HG02870 (cell line): ENCODE measurements around the gene TEX19.
"Not testable (repeated sequence)": the region's sequence is repeated elsewhere in the genome, so short reads cannot be mapped to it uniquely, and the experiment has no call there.

Source experiments
- ATAC-seq: cut with Tn5 transposase; IDR thresholded peaks from one replicate; pipeline ENCODE4 v1.9.1; 2021; ENCODE audit warnings: mild to moderate bottlenecking, moderate library complexity; ENCODE audit not compliant: unreplicated experiment

Gene TEX19

DNA sequence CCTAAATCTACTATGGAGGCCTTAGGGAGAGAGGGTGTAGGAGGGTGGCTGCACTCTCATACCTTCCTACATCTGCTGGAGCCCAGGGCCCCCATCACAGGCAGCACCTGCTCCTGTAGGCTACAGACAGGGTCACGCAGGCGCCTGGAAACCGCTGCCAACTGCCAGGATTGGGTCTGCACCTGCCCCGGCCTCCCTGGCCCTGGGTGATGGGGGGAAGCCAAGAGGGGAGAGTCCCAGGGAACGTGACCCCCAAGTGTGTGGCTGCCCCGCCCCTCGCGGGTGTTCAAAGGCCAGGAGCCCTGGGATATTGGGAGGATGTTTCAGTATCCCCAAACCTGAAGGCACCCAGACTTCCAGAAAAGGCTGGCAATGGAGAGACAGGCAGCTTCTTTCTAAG lies 5.6 kb upstream of the TEX19 start:
- no peak for ATAC-seq

DNA sequence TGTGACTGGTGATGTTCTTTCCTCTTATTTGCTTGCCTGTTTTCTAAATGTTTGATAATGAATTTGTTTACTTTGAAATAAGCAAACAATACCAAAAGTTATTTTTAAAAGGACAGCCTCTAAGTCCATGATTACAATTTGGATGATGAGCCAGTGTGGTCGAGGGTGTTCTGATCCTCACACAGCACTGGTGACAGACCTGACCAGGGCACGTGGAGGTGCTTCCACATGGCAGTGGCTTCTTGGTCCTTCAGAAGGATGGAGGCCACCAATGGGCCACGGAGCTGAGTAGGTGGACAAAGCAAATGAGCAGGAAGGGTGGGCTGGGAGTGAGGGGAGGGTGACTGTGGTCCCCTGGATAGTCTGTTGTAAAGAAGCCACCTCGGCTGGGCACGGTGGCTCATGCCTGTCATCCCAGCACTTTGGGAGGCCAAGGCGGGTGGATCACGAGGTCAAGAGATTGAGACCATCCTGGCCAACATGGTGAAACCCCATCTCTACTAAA lies 4.2 kb upstream of the TEX19 start:
- no peak for ATAC-seq

DNA sequence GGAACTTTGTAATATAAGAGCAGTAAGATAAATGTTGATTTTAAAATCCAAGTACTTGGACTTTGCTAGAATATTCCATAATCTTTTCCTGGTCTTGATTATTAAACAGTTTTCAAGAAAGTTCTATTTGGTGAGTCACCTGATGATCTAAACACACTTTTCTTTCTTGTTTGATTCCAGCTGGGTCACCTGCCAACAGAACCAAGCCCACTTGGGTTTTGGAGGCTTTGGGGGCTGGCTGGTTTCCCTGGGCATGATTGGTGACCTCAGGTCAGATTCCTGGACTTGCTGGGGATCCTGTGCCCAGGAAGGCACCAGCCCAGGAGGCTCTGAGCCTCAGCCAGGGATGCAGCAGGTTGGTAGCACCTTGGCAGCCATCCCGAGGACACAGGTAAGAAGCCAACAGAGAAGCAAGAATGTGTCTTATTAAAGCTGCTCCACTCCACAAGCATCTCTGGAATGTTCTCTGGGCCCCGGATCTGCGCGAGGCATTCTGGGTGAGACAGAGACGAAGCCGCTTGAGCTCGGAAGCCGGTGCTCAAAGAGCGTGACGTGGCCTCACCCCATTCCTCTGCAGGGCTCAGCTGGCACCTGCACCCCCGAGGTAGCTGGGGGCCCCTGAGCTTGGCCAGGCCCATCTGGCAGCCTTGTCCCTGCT lies 3.1 kb upstream of the TEX19 start:
- ATAC-seq = no peak

DNA sequence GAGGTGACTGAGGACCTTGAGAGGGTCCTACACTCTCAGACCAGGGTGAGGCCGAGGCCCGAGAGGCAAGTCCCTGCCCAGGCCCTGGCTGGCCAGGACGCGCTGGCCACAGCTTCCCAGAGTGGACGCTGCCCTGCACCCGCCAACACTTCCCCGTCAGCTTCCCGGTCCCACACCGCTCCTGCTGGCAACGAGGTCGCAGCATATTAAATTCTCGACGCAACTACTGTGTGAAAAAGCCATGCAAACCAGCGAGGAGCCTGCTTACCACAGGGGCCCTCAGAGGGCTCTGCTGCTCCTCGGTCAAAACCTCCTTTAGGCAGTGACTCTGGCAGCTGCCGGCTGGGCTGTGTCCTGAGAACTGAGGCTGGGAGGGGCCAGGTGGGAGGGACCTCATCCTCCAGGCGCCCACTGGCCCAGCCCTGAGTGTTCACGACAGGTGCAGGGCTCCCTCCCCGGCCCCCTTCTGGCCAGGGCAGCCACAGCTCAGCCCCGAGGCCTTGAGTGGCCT lies 2.1 kb upstream of the TEX19 start:
- no peak for ATAC-seq

DNA sequence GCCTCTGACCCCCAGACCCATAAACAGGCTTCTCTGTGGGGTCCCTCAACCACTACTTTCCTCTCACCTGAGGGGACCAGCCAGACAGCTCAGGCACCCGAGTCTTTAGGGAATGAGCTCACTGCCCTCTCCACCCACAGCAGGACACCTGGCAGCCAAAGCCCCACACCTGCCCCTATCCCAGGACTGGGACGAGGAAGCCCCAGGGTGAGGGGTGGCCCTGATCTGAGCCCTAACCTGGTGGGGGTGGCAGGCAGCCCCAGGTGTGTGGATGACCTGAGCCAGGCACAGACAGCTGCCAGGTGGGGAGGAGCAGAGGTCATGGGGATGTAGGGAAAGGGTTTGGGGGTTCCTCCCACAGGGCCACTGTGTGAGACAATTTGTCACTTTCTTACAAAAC lies 1.7 kb upstream of the TEX19 start:
- ATAC-seq = no peak

DNA sequence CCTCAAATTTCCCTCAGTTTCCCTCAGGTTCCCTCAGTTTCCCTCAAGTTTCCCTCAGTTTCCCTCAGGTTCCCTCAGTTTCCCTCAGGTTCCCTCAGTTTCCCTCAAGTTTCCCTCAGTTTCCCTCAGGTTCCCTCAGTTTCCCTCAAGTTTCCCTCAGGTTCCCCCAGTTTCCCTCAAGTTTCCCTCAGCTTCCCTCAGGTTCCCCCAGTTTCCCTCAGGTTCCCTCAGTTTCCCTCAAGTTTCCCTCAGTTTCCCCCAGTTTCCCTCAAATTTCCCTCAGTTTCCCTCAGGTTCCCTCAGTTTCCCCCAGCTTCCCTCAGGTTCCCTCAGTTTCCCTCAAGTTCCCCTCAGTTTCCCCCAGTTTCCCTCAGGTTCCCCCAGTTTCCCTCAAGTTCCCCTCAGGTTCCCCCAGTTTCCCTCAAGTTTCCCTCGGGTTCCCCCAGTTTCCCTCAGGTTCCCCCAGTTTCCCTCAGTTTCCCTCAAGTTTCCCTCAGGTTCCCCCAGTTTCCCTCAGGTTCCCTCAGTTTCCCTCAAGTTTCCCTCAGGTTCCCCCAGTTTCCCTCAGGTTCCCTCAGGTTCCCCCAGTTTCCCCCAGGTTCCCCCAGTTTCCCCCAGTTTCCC lies 516 bp downstream of the TEX19 start:
- ATAC-seq = not testable (repeated sequence)

DNA sequence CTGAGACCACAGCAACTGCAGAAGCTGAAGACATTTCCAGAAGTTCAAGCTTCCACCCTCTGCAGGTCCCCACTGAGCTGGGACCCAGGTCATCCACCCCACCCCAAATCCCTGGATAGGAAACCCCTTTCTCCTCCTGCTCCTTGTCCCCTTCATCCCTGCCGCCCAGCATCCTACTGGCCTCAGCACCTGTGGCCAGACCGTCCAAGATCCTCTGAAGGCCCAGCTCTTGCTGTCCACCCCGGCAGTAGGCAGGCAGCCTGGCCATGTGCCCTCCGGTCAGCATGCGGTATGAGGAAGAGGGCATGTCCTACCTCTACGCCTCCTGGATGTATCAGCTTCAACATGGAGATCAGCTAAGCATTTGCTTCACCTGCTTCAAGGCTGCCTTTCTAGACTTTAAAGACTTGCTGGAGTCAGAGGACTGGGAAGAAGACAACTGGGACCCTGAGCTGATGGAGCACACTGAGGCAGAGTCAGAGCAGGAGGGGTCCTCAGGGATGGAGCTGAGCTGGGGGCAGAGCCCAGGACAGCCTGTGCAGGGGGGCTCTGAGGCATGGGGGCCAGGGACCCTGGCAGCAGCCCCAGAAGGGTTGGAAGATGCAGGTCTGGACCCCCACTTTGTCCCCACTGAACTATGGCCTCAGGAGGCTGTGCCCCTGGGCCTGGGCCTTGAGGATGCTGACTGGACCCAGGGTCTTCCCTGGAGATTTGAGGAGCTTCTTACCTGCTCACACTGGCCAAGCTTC lies 3.0 kb downstream of the TEX19 start:
- ATAC-seq = no peak

DNA sequence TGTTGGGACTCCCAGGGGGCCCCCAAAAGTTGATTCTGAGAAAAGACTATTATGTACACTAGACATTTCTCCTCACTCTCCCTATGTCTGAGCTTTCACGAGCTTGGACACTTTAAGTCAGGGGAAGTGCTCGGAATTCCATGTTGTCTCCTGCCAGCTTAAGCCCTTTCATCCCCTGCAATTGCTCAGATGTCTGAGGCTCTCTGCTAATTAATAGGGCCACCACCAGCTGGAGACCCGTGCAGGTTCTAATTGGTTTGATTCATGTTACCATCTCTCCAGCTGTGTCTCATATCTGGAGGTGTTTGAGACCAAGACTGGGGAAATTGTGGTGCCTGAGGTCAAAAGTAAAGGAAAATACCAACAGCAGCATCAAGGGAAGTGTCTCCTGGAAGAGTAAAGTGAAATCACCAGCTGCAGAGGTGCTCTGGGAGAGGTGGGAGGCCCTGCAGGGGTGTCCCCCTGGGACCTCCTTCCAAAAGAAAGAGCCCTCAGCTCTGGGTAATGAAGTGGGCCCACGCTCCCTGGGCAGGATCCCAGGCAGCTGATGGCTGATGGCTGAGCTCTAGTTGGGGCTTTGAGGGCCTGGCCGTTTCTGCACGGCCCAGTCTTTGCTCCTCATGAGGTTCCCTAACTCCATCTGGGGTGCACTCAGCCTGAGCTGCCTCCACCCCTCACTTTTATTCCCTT lies 6.7 kb downstream of the TEX19 start:
- ATAC-seq = no peak

DNA sequence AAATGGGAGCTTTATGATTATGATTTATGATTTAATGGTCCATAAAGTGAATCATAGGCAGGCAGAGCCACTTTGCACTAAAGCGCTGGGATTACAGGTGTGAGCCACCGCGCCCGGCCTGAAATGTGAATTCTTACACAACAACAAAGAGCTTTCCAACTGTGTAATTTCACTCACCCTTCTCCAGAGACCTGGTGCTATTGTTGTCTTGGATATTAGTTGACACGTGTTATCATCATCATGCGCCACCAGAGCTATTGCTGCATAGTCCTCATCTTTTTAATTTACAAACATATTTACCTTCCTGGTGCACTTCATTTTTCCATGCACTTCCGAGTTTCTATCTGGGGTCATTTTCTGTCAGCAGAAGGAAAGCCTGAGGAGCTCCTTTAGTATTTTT lies 7.7 kb downstream of the TEX19 start:
- no peak for ATAC-seq

DNA sequence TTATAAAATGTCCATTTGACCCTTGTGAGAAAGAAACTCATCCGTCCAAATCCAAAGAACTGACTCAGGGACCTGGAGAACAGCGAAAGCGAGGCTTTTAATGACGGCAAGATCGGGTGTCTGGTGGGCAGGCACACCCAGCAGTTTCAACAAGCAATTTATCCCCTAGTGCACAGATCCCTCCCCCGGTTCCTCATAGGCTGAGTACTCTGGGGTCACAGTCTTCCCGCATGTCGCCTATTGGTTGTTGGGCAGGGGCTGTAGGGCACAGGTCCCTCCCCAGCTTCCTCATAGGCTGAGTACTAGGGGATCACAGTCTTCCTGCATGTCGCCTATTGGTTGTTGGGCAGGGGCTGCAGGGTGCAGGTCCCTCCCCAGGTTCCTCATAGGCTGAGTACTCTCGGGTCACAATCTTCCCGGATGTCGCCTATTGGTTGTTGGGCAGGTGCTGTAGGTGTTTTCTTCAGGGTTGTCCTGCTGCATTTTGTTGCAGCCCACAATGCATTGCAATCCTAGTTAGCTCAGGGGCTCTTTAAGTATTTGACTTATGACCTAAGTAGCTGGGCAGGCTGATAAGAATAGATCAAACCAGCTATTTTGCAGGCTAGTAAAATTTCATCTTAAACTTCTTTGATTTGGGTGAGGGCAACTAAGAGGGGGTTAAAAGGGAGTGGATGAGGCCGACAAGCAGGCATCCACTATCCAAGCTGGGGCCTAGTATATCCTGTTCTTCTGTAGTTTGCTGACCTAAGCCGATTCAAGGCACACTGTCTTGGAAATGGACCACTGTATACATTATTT lies 8.9 kb downstream of the TEX19 start:
- no peak for ATAC-seq

DNA sequence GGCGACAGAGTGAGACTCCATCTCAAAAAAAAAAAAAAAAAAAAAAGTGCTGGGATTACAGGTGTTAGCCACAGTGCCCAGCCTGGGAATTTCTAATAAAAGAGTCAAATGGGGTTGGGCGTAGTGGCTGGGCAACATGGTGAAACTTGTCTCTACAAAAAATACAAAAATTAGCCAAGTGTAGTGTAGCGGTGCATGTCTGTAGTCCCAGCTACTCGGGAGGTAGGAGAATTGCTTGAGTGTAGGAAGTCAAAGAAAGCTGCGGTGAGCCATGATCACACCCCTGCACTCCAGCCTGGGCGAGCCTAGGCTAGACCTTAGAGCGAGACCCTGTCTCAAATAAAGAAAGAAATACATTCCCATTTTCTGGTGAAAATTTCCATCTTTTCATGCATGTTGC lies 10.2 kb downstream of the TEX19 start:
- no peak for ATAC-seq

DNA sequence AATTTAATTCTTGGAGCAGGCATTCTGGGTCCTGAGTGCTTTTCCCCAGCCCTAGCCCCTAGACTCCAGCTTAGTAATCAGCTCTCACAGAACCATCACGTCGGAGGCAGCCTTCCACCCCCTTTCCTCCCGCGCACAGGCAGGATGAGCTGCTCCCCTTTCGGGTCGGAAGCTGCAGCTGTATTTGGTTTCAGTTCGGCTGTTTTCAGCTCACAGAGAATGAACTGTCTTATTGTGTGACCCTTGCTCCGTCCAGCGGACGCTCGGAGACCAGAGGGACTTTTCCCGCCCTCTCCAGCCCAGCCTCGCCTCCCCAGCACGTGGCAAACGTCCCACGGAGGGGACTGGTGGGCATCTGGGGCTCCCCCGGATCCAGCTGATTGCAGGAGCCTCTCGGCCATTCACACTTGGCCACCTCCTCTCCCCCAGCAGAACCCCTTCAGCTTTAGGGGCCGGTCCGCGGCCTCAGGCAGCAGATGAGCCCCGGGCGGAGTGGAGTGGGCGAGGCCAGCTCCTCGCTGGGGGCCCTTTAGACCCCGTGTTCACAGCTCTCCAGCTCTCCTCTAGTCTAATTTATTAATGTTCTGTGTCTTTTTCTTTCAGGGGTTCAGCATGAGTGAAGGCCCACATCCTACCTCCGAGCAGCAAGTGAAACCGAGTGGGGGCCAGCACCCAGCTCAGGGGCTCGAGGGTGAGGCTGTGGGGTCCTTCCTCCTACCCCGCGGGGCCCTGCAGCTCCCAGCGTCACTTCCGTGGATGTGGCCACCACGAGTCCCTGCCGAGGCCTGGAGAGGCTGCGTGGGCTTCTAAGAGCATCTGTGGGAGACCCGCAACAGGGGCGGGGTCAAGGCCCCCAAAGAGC lies 11.7 kb downstream of the TEX19 start:
- no peak for ATAC-seq

DNA sequence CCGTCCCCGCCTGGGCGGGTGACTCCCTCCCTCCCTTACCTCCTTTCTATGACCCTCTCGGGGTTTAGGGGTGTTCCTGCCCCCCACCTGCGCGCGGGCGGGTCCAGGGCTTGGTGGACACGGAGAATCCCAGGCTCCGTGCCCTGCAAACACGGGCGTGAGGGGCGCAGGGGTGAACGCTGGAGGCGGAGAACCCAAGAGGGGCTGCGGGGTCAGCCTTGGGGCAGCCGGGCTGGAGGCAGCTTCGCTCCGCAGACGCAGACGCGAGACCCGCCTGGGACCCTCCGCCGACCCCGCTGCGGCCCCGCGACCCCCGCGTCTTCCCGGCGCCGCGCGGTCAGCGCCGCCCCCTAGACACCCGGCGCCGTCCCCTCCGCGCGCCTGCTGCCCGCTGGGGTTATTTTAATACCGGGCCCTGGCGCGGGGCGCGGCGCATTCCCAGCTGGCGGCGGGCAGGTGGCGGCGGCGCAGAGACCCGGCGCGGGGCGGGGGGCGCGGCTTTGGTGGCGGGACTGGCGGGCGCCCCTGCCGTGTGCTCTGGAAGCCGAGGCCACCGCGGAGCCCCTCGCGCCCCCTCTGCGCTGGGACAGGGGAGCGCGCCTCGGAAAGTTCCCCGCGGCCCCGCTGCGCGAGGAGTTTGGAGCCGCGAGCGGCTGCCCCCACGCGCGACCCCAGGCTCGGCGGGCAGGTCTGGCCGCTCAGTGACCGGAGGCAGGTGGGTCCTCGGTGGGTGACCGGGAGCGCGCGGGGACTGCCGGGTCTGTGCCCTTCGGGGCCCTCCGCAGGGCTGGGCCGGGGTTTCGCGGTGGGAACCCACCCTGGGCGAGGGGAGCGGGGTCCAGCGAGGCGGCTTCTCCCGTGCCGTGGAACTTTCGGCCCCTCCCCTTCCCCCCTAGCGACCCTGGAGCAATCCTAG lies 12.5 kb downstream of the TEX19 start, which contains the start of gene UTS2R:
Gene UTS2R, plus strand, starts transcription at position 433 of the 916 bp plus-strand sequence. CDS start 2,560 bp downstream, outside the sequence.
- ATAC-seq = no peak

DNA sequence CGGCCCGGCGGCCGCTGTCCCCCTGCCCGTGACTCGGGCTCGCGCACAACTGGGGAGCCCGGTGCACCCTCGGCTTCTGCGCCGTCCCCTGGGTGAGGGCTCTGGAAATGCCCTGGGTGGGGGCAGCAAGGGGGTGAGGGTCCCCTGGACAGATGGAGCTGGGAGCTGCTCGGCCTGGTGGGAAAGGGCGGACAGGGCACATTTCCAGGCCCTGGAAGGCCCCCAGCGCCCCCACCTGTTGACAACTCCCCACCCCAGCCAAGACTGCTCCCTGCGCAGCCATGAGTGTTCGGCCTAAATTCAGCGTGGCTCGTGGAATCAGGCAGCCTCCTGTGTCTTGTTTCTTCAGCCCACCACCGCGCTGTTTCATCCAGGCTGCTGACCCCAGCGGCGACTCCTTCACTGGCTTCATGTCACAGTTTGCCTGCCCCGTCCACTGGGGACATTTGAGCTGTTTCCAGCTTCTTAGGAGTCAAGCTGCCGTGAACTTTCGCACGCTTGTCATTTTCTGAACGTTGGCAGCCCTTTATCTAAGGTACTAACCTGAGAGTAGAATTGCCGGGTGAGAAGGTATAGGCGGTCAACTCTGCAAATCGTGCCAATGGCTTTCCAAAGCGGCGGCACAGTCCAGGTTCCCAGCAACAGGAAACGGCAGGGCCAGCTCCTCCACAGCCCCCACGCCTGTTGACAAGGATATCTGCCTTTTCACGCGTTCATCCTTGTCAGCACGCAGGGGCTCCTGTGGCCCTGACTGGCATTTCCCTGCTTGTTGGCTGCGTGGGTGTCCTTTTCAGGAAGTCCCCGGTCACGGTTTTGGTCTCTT lies 13.4 kb downstream of the TEX19 start:
- no peak for ATAC-seq

DNA sequence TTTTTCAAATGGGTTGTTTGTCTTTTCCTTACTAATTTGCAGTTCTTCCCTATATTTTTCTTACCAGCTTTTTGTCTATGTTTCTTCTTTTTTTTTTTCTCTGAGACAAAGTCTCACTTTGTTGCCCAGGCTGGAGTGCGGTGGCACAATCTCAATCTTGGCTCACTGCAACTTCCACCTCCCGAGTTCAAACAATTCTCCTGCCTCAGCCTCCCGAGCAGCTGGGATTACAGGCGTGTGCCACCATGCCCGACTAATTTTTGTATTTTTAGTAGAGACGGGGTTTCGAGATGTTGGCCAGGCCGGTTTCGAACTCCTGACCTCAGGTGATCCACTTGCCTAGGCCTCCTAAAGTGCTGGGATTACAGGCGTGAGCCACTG lies 14.0 kb downstream of the TEX19 start:
- not testable (repeated sequence) for ATAC-seq

DNA sequence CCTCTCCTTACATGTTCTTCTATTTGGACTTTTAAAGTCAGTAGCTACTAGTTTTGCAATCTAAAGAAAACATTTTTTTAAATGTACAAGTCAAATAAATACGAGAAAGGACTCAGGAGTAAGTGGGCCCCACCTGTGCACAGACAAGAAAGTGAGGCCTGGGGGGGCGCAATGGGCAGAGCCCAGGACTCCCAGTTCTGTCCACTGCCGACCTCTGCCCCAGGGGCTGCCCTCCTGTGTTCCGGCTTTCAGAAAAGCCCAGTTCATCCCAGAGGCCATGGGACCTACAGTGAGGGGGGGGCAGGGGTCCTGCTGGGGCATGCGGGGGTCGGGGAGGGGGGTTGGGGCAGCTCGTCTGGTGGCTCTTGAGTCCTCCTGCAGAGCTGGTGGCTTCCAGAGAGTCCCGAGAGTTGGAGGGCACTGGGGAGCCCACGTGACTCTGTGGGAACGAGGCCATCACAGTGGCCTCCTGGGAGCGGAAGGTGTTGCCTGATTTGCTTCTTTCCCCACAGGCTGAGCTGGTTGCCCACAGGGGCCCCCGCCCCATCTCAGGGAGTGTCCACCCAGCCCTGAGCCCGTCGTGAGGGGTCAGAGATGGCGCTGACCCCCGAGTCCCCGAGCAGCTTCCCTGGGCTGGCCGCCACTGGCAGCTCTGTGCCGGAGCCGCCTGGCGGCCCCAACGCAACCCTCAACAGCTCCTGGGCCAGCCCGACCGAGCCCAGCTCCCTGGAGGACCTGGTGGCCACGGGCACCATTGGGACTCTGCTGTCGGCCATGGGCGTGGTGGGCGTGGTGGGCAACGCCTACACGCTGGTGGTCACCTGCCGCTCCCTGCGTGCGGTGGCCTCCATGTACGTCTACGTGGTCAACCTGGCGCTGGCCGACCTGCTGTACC lies 14.9 kb downstream of the TEX19 start:
- ATAC-seq = no peak
